ENCODE results near the gene TMEM135.

DNA sequence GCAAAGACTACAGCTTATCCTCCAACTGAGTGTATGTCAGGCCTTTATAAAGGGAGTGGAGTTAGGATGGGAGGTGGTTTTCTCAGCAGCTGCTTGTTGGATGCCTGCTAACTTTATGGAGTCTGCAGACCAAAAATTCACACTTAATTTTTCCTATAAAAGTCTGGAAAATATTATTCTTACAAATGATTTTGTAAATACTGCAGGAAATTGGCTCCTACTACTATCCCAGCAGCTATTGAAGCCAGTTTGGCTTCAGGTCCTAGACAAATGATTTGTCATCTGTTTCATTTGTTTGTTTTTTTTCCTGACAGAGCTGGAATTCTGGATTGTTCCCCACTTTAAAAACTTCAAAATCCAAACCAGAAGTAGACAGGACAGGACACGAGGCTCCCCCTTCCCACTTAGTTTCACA lies 292.5 kb downstream of the TMEM135 start:
- TF ChIP-seq, protein P1, sequence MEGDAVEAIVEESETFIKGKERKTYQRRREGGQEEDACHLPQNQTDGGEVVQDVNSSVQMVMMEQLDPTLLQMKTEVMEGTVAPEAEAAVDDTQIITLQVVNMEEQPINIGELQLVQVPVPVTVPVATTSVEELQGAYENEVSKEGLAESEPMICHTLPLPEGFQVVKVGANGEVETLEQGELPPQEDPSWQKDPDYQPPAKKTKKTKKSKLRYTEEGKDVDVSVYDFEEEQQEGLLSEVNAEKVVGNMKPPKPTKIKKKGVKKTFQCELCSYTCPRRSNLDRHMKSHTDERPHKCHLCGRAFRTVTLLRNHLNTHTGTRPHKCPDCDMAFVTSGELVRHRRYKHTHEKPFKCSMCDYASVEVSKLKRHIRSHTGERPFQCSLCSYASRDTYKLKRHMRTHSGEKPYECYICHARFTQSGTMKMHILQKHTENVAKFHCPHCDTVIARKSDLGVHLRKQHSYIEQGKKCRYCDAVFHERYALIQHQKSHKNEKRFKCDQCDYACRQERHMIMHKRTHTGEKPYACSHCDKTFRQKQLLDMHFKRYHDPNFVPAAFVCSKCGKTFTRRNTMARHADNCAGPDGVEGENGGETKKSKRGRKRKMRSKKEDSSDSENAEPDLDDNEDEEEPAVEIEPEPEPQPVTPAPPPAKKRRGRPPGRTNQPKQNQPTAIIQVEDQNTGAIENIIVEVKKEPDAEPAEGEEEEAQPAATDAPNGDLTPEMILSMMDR (IDR thresholded peaks at IDR 0.05; ENCODE audit: low read length) = no peak
- TF ChIP-seq EZH2 (IDR thresholded peaks at IDR 0.05; ENCODE audit: borderline replicate concordance, low read length) = no peak
